ENCODE measurements around the gene TMEM203.

Gene TMEM203

GRCh38 chr9:137156567-137157375 is 48.7 kb downstream of the TMEM203 start:
- no peak for FAIRE-seq
- no peak for DNase-seq (ENCODE audit: insufficient read length, low spot score)
- no peak for TF ChIP-seq POLR2A (IDR thresholded peaks at IDR 0.05; ENCODE audit: low read depth, low read length)
